Measurements from ENCODE around the gene KREMEN1. TPM values are rescaled to one million over a fixed set of nuclear protein-coding genes. Genes with fewer than 3 reads are reported as not detected.

KREMEN1 gene
- total and polyA plus RNA-seq, 10 of the 15 experiments (the other 5 are each of a cell fraction or from before 2014, with no cell fraction given): 0.10 to 2.5 (median 0.20) TPM; not detected in 1

GRCh38 chr22:29069463-29069862, 3.4 kb upstream of the KREMEN1 start:
- ChIA-PET CTCF (interaction anchor here (0.9 to 1.2 kb wide), 2 partner anchors 85 to 88 kb away, joined by 3 to 4 read pairs; no protein-coding TSS in a partner anchor), SMC1A (ENCODE audit: uncharacterized antibody, unreplicated experiment) (no interaction called here), RAD21 (ENCODE audit: unreplicated experiment) (no interaction called here), POLR2A (interaction anchor here (0.7 to 1.3 kb wide), 2 partner anchors 12 to 142 kb away, joined by 4 to 5 read pairs; no protein-coding TSS in a partner anchor)
- BruUV-seq (replicated peaks): no TSS peak
- H3K4me1 ChIP-seq (ENCODE audit: control insufficient read depth, insufficient read depth, low read length): no peaks in the 10 kb centered on the region; the same call in 1 of the 2 replicates
- WGBS (ENCODE audit: insufficient coverage, insufficient replicate concordance, low lambda C conversion rate, missing lambda C conversion rate): 42% methylated on average over 4 of the region's 4 CpGs
- TF ChIP-seq, protein P1, sequence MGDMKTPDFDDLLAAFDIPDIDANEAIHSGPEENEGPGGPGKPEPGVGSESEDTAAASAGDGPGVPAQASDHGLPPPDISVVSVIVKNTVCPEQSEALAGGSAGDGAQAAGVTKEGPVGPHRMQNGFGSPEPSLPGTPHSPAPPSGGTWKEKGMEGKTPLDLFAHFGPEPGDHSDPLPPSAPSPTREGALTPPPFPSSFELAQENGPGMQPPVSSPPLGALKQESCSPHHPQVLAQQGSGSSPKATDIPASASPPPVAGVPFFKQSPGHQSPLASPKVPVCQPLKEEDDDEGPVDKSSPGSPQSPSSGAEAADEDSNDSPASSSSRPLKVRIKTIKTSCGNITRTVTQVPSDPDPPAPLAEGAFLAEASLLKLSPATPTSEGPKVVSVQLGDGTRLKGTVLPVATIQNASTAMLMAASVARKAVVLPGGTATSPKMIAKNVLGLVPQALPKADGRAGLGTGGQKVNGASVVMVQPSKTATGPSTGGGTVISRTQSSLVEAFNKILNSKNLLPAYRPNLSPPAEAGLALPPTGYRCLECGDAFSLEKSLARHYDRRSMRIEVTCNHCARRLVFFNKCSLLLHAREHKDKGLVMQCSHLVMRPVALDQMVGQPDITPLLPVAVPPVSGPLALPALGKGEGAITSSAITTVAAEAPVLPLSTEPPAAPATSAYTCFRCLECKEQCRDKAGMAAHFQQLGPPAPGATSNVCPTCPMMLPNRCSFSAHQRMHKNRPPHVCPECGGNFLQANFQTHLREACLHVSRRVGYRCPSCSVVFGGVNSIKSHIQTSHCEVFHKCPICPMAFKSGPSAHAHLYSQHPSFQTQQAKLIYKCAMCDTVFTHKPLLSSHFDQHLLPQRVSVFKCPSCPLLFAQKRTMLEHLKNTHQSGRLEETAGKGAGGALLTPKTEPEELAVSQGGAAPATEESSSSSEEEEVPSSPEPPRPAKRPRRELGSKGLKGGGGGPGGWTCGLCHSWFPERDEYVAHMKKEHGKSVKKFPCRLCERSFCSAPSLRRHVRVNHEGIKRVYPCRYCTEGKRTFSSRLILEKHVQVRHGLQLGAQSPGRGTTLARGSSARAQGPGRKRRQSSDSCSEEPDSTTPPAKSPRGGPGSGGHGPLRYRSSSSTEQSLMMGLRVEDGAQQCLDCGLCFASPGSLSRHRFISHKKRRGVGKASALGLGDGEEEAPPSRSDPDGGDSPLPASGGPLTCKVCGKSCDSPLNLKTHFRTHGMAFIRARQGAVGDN (IDR thresholded peaks at IDR 0.05): no peak
- TF ChIP-seq NFXL1 (IDR thresholded peaks at IDR 0.05; ENCODE audit: borderline replicate concordance) (no peak), HDAC6 (IDR thresholded peaks at IDR 0.05; ENCODE audit: unreplicated experiment) (no peak), RB1 (IDR thresholded peaks at IDR 0.05; ENCODE audit: borderline replicate concordance) (no peak), SMC3 (IDR thresholded peaks at IDR 0.05; ENCODE audit: borderline replicate concordance, low read length) (no peak), BRCA1 (IDR thresholded peaks at IDR 0.05; ENCODE audit: low read depth, low read length) (no peak), E4F1 (IDR thresholded peaks at IDR 0.05; ENCODE audit: borderline replicate concordance, partially characterized antibody) (no peak), ASH2L (IDR thresholded peaks at IDR 0.05; ENCODE audit: borderline replicate concordance, low read depth) (no peak), LARP7 (IDR thresholded peaks at IDR 0.05) (no peak)
- TF ChIP-seq, protein P2, sequence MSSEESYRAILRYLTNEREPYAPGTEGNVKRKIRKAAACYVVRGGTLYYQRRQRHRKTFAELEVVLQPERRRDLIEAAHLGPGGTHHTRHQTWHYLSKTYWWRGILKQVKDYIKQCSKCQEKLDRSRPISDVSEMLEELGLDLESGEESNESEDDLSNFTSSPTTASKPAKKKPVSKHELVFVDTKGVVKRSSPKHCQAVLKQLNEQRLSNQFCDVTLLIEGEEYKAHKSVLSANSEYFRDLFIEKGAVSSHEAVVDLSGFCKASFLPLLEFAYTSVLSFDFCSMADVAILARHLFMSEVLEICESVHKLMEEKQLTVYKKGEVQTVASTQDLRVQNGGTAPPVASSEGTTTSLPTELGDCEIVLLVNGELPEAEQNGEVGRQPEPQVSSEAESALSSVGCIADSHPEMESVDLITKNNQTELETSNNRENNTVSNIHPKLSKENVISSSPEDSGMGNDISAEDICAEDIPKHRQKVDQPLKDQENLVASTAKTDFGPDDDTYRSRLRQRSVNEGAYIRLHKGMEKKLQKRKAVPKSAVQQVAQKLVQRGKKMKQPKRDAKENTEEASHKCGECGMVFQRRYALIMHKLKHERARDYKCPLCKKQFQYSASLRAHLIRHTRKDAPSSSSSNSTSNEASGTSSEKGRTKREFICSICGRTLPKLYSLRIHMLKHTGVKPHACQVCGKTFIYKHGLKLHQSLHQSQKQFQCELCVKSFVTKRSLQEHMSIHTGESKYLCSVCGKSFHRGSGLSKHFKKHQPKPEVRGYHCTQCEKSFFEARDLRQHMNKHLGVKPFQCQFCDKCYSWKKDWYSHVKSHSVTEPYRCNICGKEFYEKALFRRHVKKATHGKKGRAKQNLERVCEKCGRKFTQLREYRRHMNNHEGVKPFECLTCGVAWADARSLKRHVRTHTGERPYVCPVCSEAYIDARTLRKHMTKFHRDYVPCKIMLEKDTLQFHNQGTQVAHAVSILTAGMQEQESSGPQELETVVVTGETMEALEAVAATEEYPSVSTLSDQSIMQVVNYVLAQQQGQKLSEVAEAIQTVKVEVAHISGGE (CRISPR knock-in tag; IDR thresholded peaks at IDR 0.05): no peak
- H3K27me3 ChIP-seq (replicated peaks in 1 of 2; ENCODE audit: control insufficient read depth in 2 of 2, insufficient read depth in 2 of 2, low read length in 1 of 2): peaks cover 5 to 12% of the 10 kb centered on the region in 2 experiments
- no peaks in the 10 kb centered on the region for H4K20me1 ChIP-seq (ENCODE audit: control insufficient read depth, insufficient read depth)
- no peak overlapping the region for H3K4me3 ChIP-seq
- H3K79me2 ChIP-seq (ENCODE audit: control insufficient read depth, insufficient read depth, low read length): no peaks in the 10 kb centered on the region
- H3K27ac ChIP-seq (ENCODE audit: control insufficient read depth, insufficient read depth): no peak overlapping the region
- H3K9ac ChIP-seq (ENCODE audit: control insufficient read depth, insufficient read depth, low read length): no peak overlapping the region
- FAIRE-seq: no peak
- no peak overlapping the region for H2AFZ ChIP-seq (ENCODE audit: control insufficient read depth, low read depth, low read length)
- ATAC-seq: no peak
- H3K9me3 ChIP-seq (replicated peaks; ENCODE audit: control insufficient read depth, insufficient read depth, low read length): no peaks in the 10 kb centered on the region
- DNase-seq (ENCODE audit: low read depth, low spot score): no peak
- intact Hi-C loops (cut with micrococcal nuclease; ENCODE audit: unreplicated experiment) (no loop called here), in situ Hi-C loops (cut with MboI) (no loop called here)
- H3K36me3 ChIP-seq (ENCODE audit: control insufficient read depth in 2 of 2, insufficient read depth in 2 of 2, low read length in 1 of 2): no peaks in the 10 kb centered on the region
- no peak overlapping the region for H3K4me2 ChIP-seq (ENCODE audit: control insufficient read depth, insufficient read depth)
